H1 (cell line): ENCODE measurements around the gene CFAP161. TPM values are rescaled to one million over a fixed set of nuclear protein-coding genes. Genes with fewer than 3 reads are reported as not detected.

ENCODE experiments used
- CTCF ChIA-PET: fragments of 300-600 bp; sonication (Branson Sonifier 250); formaldehyde crosslinking; loops from one replicate; lab custom pipeline; 2021; ENCODE audit not compliant: partially characterized antibody; lab: Charles Lee
- POLR2A ChIA-PET: fragments of 300-600 bp; sonication (Branson Sonifier 250); formaldehyde crosslinking; loops from one replicate; lab custom pipeline; 2021; ENCODE audit warnings: inconsistent platforms; ENCODE audit not compliant: partially characterized antibody; lab: Charles Lee
- DNase-seq, 2 experiments: peaks; one replicate each; pipeline versions ENCODE4 v3.0.0 to v3.0.0-alpha.2; 2010 to 2022; ENCODE audit warnings: low spot score in 2 of 2, low read depth in 1 of 2, mixed read lengths in 1 of 2
- FAIRE-seq: peaks from 2 replicates; lab custom pipeline; 2011; peaks lifted over from hg19 to GRCh38; lab: Jason Lieb, UNC
- H2AFZ ChIP-seq: 2 replicates; pipeline ENCODE4 v1.8.1; 2012; ENCODE audit warnings: low read length, inconsistent platforms
- H2AK5ac ChIP-seq: 2 replicates; pipeline ENCODE4 v1.6.1; 2013; ENCODE audit warnings: low read depth, low read length
- H2BK120ac ChIP-seq: replicated peaks from 2 replicates; pipeline ENCODE3; 2013; ENCODE audit warnings: low read depth, low read length, inconsistent platforms
- H2BK12ac ChIP-seq: 2 replicates; pipeline ENCODE4 v1.6.1; 2013; ENCODE audit warnings: low read depth, low read length
- H2BK15ac ChIP-seq: 2 replicates; pipeline ENCODE4 v1.6.1; 2013; ENCODE audit warnings: low read length
- H2BK20ac ChIP-seq: 2 replicates; pipeline ENCODE4 v1.6.1; 2013; ENCODE audit warnings: low read length
- H2BK5ac ChIP-seq: 2 replicates; pipeline ENCODE4 v1.6.1; 2013; ENCODE audit warnings: low read depth, low read length
- H3K14ac ChIP-seq: 2 replicates; pipeline ENCODE4 v1.6.1; 2013; ENCODE audit warnings: inconsistent platforms; ENCODE audit not compliant: insufficient read length
- H3K18ac ChIP-seq: 2 replicates; pipeline ENCODE4 v1.6.1; 2013; ENCODE audit warnings: low read length; ENCODE audit errors: extremely low read depth
- H3K23ac ChIP-seq: 2 replicates; pipeline ENCODE4 v1.6.1; 2013; ENCODE audit warnings: inconsistent platforms; ENCODE audit not compliant: insufficient read length
- H3K23me2 ChIP-seq: 2 replicates; pipeline ENCODE4 v1.6.1; 2013; ENCODE audit warnings: low read depth, low read length
- H3K27ac ChIP-seq: 2 replicates; pipeline ENCODE4 v1.6.1; 2011; ENCODE audit warnings: low read depth, low read length, inconsistent platforms
- H3K27me3 ChIP-seq, 4 experiments: replicated peaks in 1 of 4; 1 replicate in 1 of 4; 2 replicates in 3 of 4; pipeline versions ENCODE4 v1.6.1 to v1.8.1; 2011 to 2013; ENCODE audit warnings: low read length in 3 of 4, mild to moderate bottlenecking in 3 of 4, inconsistent platforms in 2 of 4, mixed read lengths in 2 of 4, moderate library complexity in 1 of 4; ENCODE audit not compliant: control insufficient read depth in 3 of 4, insufficient read depth in 3 of 4; ENCODE audit errors: extremely low read depth in 1 of 4
- H3K36me3 ChIP-seq, 4 experiments: 2 replicates each; pipeline versions ENCODE4 v1.6.1 to v1.8.1; 2011 to 2013; ENCODE audit warnings: mild to moderate bottlenecking in 4 of 4, low read length in 3 of 4, moderate library complexity in 2 of 4, control low read depth in 1 of 4, inconsistent platforms in 1 of 4; ENCODE audit not compliant: insufficient read depth in 4 of 4, control insufficient read depth in 2 of 4
- H3K4ac ChIP-seq: replicated peaks from 2 replicates; pipeline ENCODE3; 2013; ENCODE audit warnings: low read length, low read depth, mixed read lengths, inconsistent platforms; ENCODE audit not compliant: insufficient read length
- H3K4me1 ChIP-seq, 4 experiments: replicated peaks in 1 of 4; 1 replicate in 1 of 4; 2 replicates in 3 of 4; pipeline versions ENCODE4 v1.6.1 to v1.8.1; 2011 to 2013; ENCODE audit warnings: low read length in 3 of 4, inconsistent platforms in 2 of 4, mixed read lengths in 1 of 4; ENCODE audit not compliant: insufficient read depth in 4 of 4, control insufficient read depth in 3 of 4
- H3K4me2 ChIP-seq, 2 experiments: 2 replicates each; pipeline versions ENCODE4 v1.6.1 to v1.8.1; 2011 to 2013; ENCODE audit warnings: low read depth in 2 of 2, low read length in 2 of 2, control low read depth in 1 of 2, inconsistent platforms in 1 of 2, mild to moderate bottlenecking in 1 of 2; ENCODE audit not compliant: insufficient read depth in 1 of 2
- H3K4me3 ChIP-seq, 4 experiments: fragments of 200-600, 300-600 bp in 1 of 4; sonication (generic), shearing (Covaris generic), sonication (Bioruptor Twin) in 1 of 4; 2 replicates each; pipeline versions ENCODE4 v1.5.1 to v1.8.1; 2011 to 2016; ENCODE audit warnings: low read length in 4 of 4, low read depth in 3 of 4, control low read depth in 2 of 4, inconsistent platforms in 2 of 4, mild to moderate bottlenecking in 2 of 4, mixed read lengths in 1 of 4, moderate library complexity in 1 of 4; ENCODE audit not compliant: insufficient read depth in 2 of 4; ENCODE audit errors: extremely low read depth in 1 of 4
- H3K56ac ChIP-seq: replicated peaks from 2 replicates; pipeline ENCODE3; 2013; ENCODE audit warnings: low read depth, mild to moderate bottlenecking, mixed read lengths, low read length, inconsistent platforms; ENCODE audit not compliant: insufficient read length
- H3K79me1 ChIP-seq: 2 replicates; pipeline ENCODE4 v1.6.1; 2013; ENCODE audit warnings: low read depth, low read length, control low read depth
- H3K79me2 ChIP-seq, 2 experiments: 2 replicates each; pipeline versions ENCODE4 v1.6.1 to v1.8.1; 2012 to 2013; ENCODE audit warnings: low read length in 2 of 2, mild to moderate bottlenecking in 2 of 2, inconsistent platforms in 1 of 2; ENCODE audit not compliant: insufficient read depth in 2 of 2, control insufficient read depth in 1 of 2
- H3K9ac ChIP-seq, 4 experiments: replicated peaks in 1 of 4; 1 replicate in 1 of 4; 2 replicates in 3 of 4; pipeline versions ENCODE4 v1.6.1 to v1.8.1; 2011 to 2013; ENCODE audit warnings: low read depth in 3 of 4, low read length in 3 of 4, control low read depth in 2 of 4, mild to moderate bottlenecking in 2 of 4, moderate library complexity in 2 of 4, inconsistent platforms in 1 of 4; ENCODE audit errors: extremely low read depth in 1 of 4
- H3K9me3 ChIP-seq, 2 experiments: 2 replicates each; pipeline versions ENCODE4 v1.6.1 to v1.8.1; 2012 to 2013; ENCODE audit warnings: mild to moderate bottlenecking in 2 of 2, moderate library complexity in 2 of 2, control low read depth in 1 of 2, inconsistent platforms in 1 of 2, low read depth in 1 of 2, low read length in 1 of 2, mixed read lengths in 1 of 2; ENCODE audit not compliant: insufficient read depth in 2 of 2
- H4K20me1 ChIP-seq, 2 experiments: replicated peaks in 1 of 2; 2 replicates each; pipeline versions ENCODE3 to v1.8.1; 2011 to 2013; ENCODE audit warnings: inconsistent platforms in 2 of 2, low read length in 2 of 2, mild to moderate bottlenecking in 1 of 2; ENCODE audit not compliant: insufficient read depth in 2 of 2, control insufficient read depth in 1 of 2
- H4K5ac ChIP-seq: 2 replicates; pipeline ENCODE4 v1.6.1; 2013; ENCODE audit warnings: low read length, low read depth, mixed read lengths, inconsistent platforms; ENCODE audit not compliant: insufficient read length
- H4K8ac ChIP-seq: 2 replicates; pipeline ENCODE4 v1.8.0; 2013; ENCODE audit warnings: mild to moderate bottlenecking, moderate library complexity, low read length, inconsistent platforms; ENCODE audit not compliant: insufficient read depth; ENCODE audit errors: extremely low read depth
- H4K91ac ChIP-seq: replicated peaks from 2 replicates; pipeline ENCODE3; 2013; ENCODE audit warnings: low read length, mixed read lengths, inconsistent platforms; ENCODE audit not compliant: insufficient read length
- CTCF ChIP-seq, 3 experiments: IDR thresholded peaks; 1 replicate in 2 of 3; 2 replicates in 1 of 3; pipeline versions ENCODE4 v1.5.1 to v1.6.1; 2011; ENCODE audit warnings: low read length in 3 of 3, mild to moderate bottlenecking in 3 of 3, inconsistent platforms in 2 of 3, low read depth in 1 of 3, moderate library complexity in 1 of 3; ENCODE audit not compliant: insufficient read depth in 1 of 3; ENCODE audit errors: control extremely low read depth in 1 of 3
- E2F6 ChIP-seq: IDR thresholded peaks from 2 replicates; pipeline ENCODE4 v1.6.1; 2012; ENCODE audit warnings: inconsistent platforms
- JUN ChIP-seq: IDR thresholded peaks from 2 replicates; pipeline ENCODE4 v1.6.1; 2011; ENCODE audit warnings: low read depth, mild to moderate bottlenecking, improper control_type of control experiment, low read length
- SRF ChIP-seq: IDR thresholded peaks from 2 replicates; pipeline ENCODE4 v1.6.1; 2011; ENCODE audit warnings: mild to moderate bottlenecking, low read depth, low read length, moderate library complexity
- TBP ChIP-seq: IDR thresholded peaks from 2 replicates; pipeline ENCODE4 v1.6.1; 2011; ENCODE audit warnings: low read depth, low read length, improper control_type of control experiment
- WGBS, 2 experiments: shearing (Covaris generic) in 1 of 2; methylation state at CpG; one replicate each; pipeline versions ENCODE4 v1.1.6 to v1.1.7; 2013 to 2015; ENCODE audit warnings: low lambda C conversion rate in 2 of 2, mixed read lengths in 2 of 2, inconsistent platforms in 1 of 2, low coverage in 1 of 2, missing lambda C conversion rate in 1 of 2; ENCODE audit not compliant: insufficient replicate concordance in 2 of 2, insufficient coverage in 1 of 2, insufficient read length in 1 of 2; ENCODE audit errors: extremely low coverage in 1 of 2, missing lambda C conversion rate in 1 of 2; 5-methylcytosine and 5-hydroxymethylcytosine counted together
- polyA plus RNA-seq, 7 experiments: library from polyadenylated mRNA; depleted of rRNA in 3 of 7; stranded (reverse) in 5 of 7; unstranded in 2 of 7; fragments of >200 nt in 5 of 7; fragments of 200-250 nt in 2 of 7; gene quantifications; 1 replicate in 5 of 7; 2 replicates in 1 of 7; 4 replicates in 1 of 7; pipeline versions ENCODE4 v1.2.1 to v1.2.3, GENCODE V29; 2011 to 2013; ENCODE audit warnings: missing spikeins in 2 of 7, mixed read lengths in 2 of 7
- total RNA-seq: library from RNA; stranded (reverse); fragmentation: NEBNext Ultra II Directional; extraction: Animal tissue kit (Norgen Biotek cat#: 25700); gene quantifications from 2 replicates; pipeline ENCODE4 v1.2.1, GENCODE V29; 2021

The CFAP161 gene
- total and polyA plus RNA-seq, 2 of the 8 experiments (the other 6 are each of a cell fraction or from before 2014, with no cell fraction given): 0.05 TPM; not detected in 1

DNA sequence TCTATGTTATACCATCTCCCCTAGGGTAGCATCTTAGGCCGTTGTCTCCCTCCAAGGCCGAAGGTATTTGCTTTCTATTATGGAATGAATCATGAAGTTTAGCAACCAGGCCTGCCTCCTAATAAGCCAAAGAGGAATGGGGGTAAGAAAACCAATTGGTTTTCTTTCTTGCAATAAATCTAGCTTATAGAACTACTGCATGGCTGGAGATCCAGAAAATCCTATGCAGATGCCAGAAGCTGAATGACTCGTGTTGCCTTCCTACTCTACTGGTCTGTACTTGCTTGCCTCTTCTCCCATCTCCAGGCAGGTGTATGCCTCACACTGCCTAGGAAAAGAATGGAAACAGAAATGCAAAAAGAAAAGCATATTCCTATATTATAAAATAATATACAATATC, 31.5 kb downstream of the CFAP161 start:
- no peak overlapping the region for H3K56ac ChIP-seq
- H3K4me2 ChIP-seq: no peak overlapping the region
- no peak overlapping the region for H2BK20ac ChIP-seq
- H3K4ac ChIP-seq: no peak overlapping the region
- WGBS, 2 experiments: 90% methylated on average over 3 of the region's 3 CpGs; no CpG with 5 or more reads in 1 of the 2 experiments
- no peak overlapping the region for H3K4me3 ChIP-seq
- H4K8ac ChIP-seq: no peak overlapping the region
- no peaks in the 10 kb centered on the region for H3K79me2 ChIP-seq
- no peak overlapping the region for H3K27ac ChIP-seq
- no peak overlapping the region for H3K18ac ChIP-seq
- POLR2A ChIA-PET: no interaction called here
- H3K23me2 ChIP-seq: no peaks in the 10 kb centered on the region
- no peak overlapping the region for H2BK12ac ChIP-seq
- no peak overlapping the region for H2BK5ac ChIP-seq
- H2BK120ac ChIP-seq: no peak overlapping the region
- H3K79me1 ChIP-seq: no peaks in the 10 kb centered on the region
- no peaks in the 10 kb centered on the region for H3K36me3 ChIP-seq
- H4K91ac ChIP-seq: no peak overlapping the region
- H2BK15ac ChIP-seq: no peak overlapping the region
- no peak overlapping the region for H3K23ac ChIP-seq
- no peak overlapping the region for H2AFZ ChIP-seq
- no peaks in the 10 kb centered on the region for H4K20me1 ChIP-seq
- H3K9ac ChIP-seq: no peak overlapping the region
- TF ChIP-seq SRF: no peak
- no peak for TF ChIP-seq CTCF (IDR thresholded peaks at IDR 0.05; ENCODE audit: control extremely low read depth in 1 of 3, insufficient read depth in 1 of 3, low read depth in 1 of 3, low read length in 3 of 3)
- TF ChIP-seq E2F6: no peak
- TF ChIP-seq TBP: no peak
- no peak for TF ChIP-seq JUN
- CTCF ChIA-PET: interaction anchor here (1.2 to 3.9 kb wide), 8 partner anchors 9 to 100 kb away, joined by 3 to 25 read pairs (median 10); no protein-coding TSS in a partner anchor
- FAIRE-seq: no peak
- H4K5ac ChIP-seq: no peak overlapping the region
- H3K14ac ChIP-seq: no peak overlapping the region
- H3K4me1 ChIP-seq: no peaks in the 10 kb centered on the region
- no peak for DNase-seq
- H2AK5ac ChIP-seq: no peak overlapping the region
- H3K9me3 ChIP-seq: no peaks in the 10 kb centered on the region
- no peaks in the 10 kb centered on the region for H3K27me3 ChIP-seq
